Stimulated activated CD8-positive, alpha-beta memory T cell treated with anti-CD3 and anti-CD28 coated beads, Interleukin-4, amount 100 ng/mL, for 4 hours (primary cell): Measurements from ENCODE around the gene MYMK.

ENCODE experiments used
- DNase-seq, 2 donors: peaks; one replicate each; pipeline ENCODE4 v3.0.0-alpha.2; 2020; ENCODE audit warnings: low read depth in 2 of 2, low spot score in 1 of 2

Gene MYMK

GRCh38 chr9:133487331-133487725, 37.4 kb downstream of the MYMK start:
- no peak for DNase-seq

GRCh38 chr9:133485531-133486260, 39.1 kb downstream of the MYMK start:
- no peak for DNase-seq

- DNase-seq: no peak
These were observed 39.9 kb downstream of the MYMK start for GRCh38 chr9:133484671-133485437.

GRCh38 chr9:133483611-133484010, 41.1 kb downstream of the MYMK start:
- DNase-seq: no peak

- peak; percentile 45 to 70 for DNase-seq
These were observed 45.7 kb downstream of the MYMK start, which contains the start of gene SLC2A6 for GRCh38 chr9:133478851-133479711. Gene SLC2A6, minus strand, starts transcription at chr9:133479099. Its CDS starts 40 bp downstream, at chr9:133479059.

- no peak for DNase-seq
These were observed 46.5 kb downstream of the MYMK start for GRCh38 chr9:133477992-133478850.

- DNase-seq: no peak
These were observed 47.3 kb downstream of the MYMK start for GRCh38 chr9:133477461-133477860.

GRCh38 chr9:133476941-133477340, 47.8 kb downstream of the MYMK start:
- DNase-seq: no peak

GRCh38 chr9:133476036-133476931, 48.5 kb downstream of the MYMK start:
- no peak for DNase-seq

GRCh38 chr9:133475292-133476012, 49.3 kb downstream of the MYMK start:
- DNase-seq: no peak

- no peak for DNase-seq
These were observed 49.9 kb downstream of the MYMK start for GRCh38 chr9:133474853-133475252.

- no peak for DNase-seq
These were observed 50.5 kb downstream of the MYMK start for GRCh38 chr9:133474215-133474614.

GRCh38 chr9:133473743-133474142, 51.0 kb downstream of the MYMK start:
- DNase-seq: no peak

- DNase-seq: no peak
These were observed 51.9 kb downstream of the MYMK start for GRCh38 chr9:133472753-133473378.

- DNase-seq: no peak
These were observed 52.5 kb downstream of the MYMK start for GRCh38 chr9:133472277-133472645.

- no peak for DNase-seq
These were observed 53.0 kb downstream of the MYMK start for GRCh38 chr9:133471551-133472276.

- no peak for DNase-seq
These were observed 53.8 kb downstream of the MYMK start for GRCh38 chr9:133470988-133471387.

GRCh38 chr9:133470427-133470924, 54.3 kb downstream of the MYMK start:
- DNase-seq: no peak
